ENCODE results near the gene MOB3A. TPM values are rescaled to one million over a fixed set of nuclear protein-coding genes. Genes with fewer than 3 reads are reported as not detected.

The MOB3A gene
- total and polyA plus RNA-seq, 4 experiments from 2014 or later, result 29.6 to 135 (median 122) TPM

GRCh38 chr19:2116507-2116906 lies 20.4 kb upstream of the MOB3A start:
- Mint-ChIP-seq H3K9me3 (no peaks in the 10 kb centered on the region), H3K4me3 (peak overlapping the region in 1 of 8 donors; percentile 36), H3K36me3 (peaks cover 31 to 47% of the 10 kb centered on the region in 2 donors), H3K4me1 (peaks cover 0 to 8% (median 4%) of the 10 kb centered on the region in 4 donors), H3K27me3 (no peaks in the 10 kb centered on the region), H3K27ac (no peak overlapping the region)
- H3K27ac ChIP-seq (ENCODE audit: low read depth, low read length), result no peak overlapping the region
- intact Hi-C loops (cut with micrococcal nuclease), result no loop called here
- no peak overlapping the region for H3K4me3 ChIP-seq (ENCODE audit: low read length in 2 of 2)
- no peak for DNase-seq
- ChIA-PET CTCF (ENCODE audit: partially characterized antibody) (interaction anchor here (0.6 to 1.4 kb wide), 2 partner anchors 46 to 229 kb away, joined by 3 to 5 read pairs; no protein-coding TSS in a partner anchor), POLR2A (ENCODE audit: partially characterized antibody) (no interaction called here)
- no peaks in the 10 kb centered on the region for H3K4me1 ChIP-seq (ENCODE audit: insufficient read depth, low read length)
- peaks cover 83% of the 10 kb centered on the region for H3K36me3 ChIP-seq (ENCODE audit: insufficient read depth, low read length)
- H3K9me3 ChIP-seq (ENCODE audit: control insufficient read depth in 1 of 2, low read length in 2 of 2), result no peaks in the 10 kb centered on the region
- H3K27me3 ChIP-seq (ENCODE audit: insufficient read depth, low read length), result no peaks in the 10 kb centered on the region

GRCh38 chr19:2115911-2116426 lies 19.8 kb upstream of the MOB3A start:
- Mint-ChIP-seq H3K27me3 (no peaks in the 10 kb centered on the region), H3K36me3 (peaks cover 27 to 42% of the 10 kb centered on the region in 2 donors), H3K27ac (no peak overlapping the region), H3K4me1 (peaks cover 0 to 8% (median 4%) of the 10 kb centered on the region in 4 donors), H3K9me3 (no peaks in the 10 kb centered on the region), H3K4me3 (no peak overlapping the region)
- ChIA-PET POLR2A (ENCODE audit: partially characterized antibody) (no interaction called here), CTCF (ENCODE audit: partially characterized antibody) (interaction anchor here (0.6 to 1.4 kb wide), 2 partner anchors 46 to 228 kb away, joined by 3 to 5 read pairs; no protein-coding TSS in a partner anchor)
- Histone ChIP-seq H3K4me1 (ENCODE audit: insufficient read depth, low read length) (no peaks in the 10 kb centered on the region), H3K27ac (ENCODE audit: low read depth, low read length) (no peak overlapping the region), H3K9me3 (ENCODE audit: control insufficient read depth in 1 of 2, low read length in 2 of 2) (no peaks in the 10 kb centered on the region), H3K27me3 (ENCODE audit: insufficient read depth, low read length) (no peaks in the 10 kb centered on the region), H3K36me3 (ENCODE audit: insufficient read depth, low read length) (peaks cover 80% of the 10 kb centered on the region), H3K4me3 (ENCODE audit: low read length in 2 of 2) (no peak overlapping the region)
- intact Hi-C loops (cut with micrococcal nuclease), result no loop called here
- DNase-seq, result no peak

GRCh38 chr19:2115324-2115723 lies 19.2 kb upstream of the MOB3A start:
- H3K4me3 Mint-ChIP-seq, result no peak overlapping the region
- H3K27me3 ChIP-seq (ENCODE audit: insufficient read depth, low read length), result no peaks in the 10 kb centered on the region
- H3K27ac Mint-ChIP-seq, result no peak overlapping the region
- H3K9me3 ChIP-seq (ENCODE audit: control insufficient read depth in 1 of 2, low read length in 2 of 2), result no peaks in the 10 kb centered on the region
- no peak for DNase-seq
- ChIA-PET POLR2A (ENCODE audit: partially characterized antibody) (no interaction called here), CTCF (ENCODE audit: partially characterized antibody) (interaction anchor here (1.4 kb wide), 1 partner anchor 45 kb away, joined by 5 read pairs; no protein-coding TSS in a partner anchor)
- no peaks in the 10 kb centered on the region for H3K27me3 Mint-ChIP-seq
- no peaks in the 10 kb centered on the region for H3K4me1 ChIP-seq (ENCODE audit: insufficient read depth, low read length)
- H3K36me3 Mint-ChIP-seq, result peaks cover 27 to 40% of the 10 kb centered on the region in 2 donors
- peaks cover 80% of the 10 kb centered on the region for H3K36me3 ChIP-seq (ENCODE audit: insufficient read depth, low read length)
- intact Hi-C loops (cut with micrococcal nuclease), result no loop called here
- no peaks in the 10 kb centered on the region for H3K9me3 Mint-ChIP-seq
- no peak overlapping the region for H3K4me3 ChIP-seq (ENCODE audit: low read length in 2 of 2)
- H3K4me1 Mint-ChIP-seq, result peaks cover 0 to 8% (median 4%) of the 10 kb centered on the region in 4 donors
- H3K27ac ChIP-seq (ENCODE audit: low read depth, low read length), result no peak overlapping the region

DNA sequence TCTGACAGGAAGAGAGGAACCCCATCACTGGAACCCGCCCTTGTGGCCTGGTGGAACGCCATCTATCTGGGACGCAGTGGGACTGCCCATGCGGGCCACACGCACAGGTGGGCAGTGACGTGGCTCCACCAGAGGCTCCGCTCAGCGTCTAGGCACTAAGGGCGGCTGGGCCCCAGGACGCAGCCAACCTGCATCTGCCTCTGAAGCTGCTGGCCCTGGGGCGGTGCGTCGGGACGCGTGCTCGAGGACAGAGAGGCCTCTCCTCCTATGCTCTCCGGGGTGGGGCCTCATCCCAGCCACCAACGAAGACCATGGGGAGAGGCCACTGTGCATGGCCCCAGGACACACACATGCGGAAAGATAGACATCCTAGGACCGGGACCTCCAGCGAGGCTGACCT lies 18.7 kb upstream of the MOB3A start:
- Mint-ChIP-seq H3K4me3 (no peak overlapping the region), H3K36me3 (peaks cover 27 to 37% of the 10 kb centered on the region in 2 donors), H3K9me3 (no peaks in the 10 kb centered on the region), H3K4me1 (peaks cover 0 to 8% (median 4%) of the 10 kb centered on the region in 4 donors), H3K27me3 (no peaks in the 10 kb centered on the region), H3K27ac (no peak overlapping the region)
- no peaks in the 10 kb centered on the region for H3K27me3 ChIP-seq (ENCODE audit: insufficient read depth, low read length)
- POLR2A ChIA-PET (ENCODE audit: partially characterized antibody), result no interaction called here
- CTCF ChIA-PET (ENCODE audit: partially characterized antibody), result no interaction called here
- H3K4me3 ChIP-seq (ENCODE audit: low read length in 2 of 2), result no peak overlapping the region
- intact Hi-C loops (cut with micrococcal nuclease), result no loop called here
- peaks cover 80% of the 10 kb centered on the region for H3K36me3 ChIP-seq (ENCODE audit: insufficient read depth, low read length)
- no peaks in the 10 kb centered on the region for H3K9me3 ChIP-seq (ENCODE audit: control insufficient read depth in 1 of 2, low read length in 2 of 2)
- no peak overlapping the region for H3K27ac ChIP-seq (ENCODE audit: low read depth, low read length)
- DNase-seq, result no peak
- no peaks in the 10 kb centered on the region for H3K4me1 ChIP-seq (ENCODE audit: insufficient read depth, low read length)

- ChIA-PET CTCF (ENCODE audit: partially characterized antibody) (no interaction called here), POLR2A (ENCODE audit: partially characterized antibody) (no interaction called here)
- Mint-ChIP-seq H3K4me3 (peak overlapping the region in 1 of 8 donors; percentile 53), H3K9me3 (no peaks in the 10 kb centered on the region), H3K27ac (peak overlapping the region in 2 of 7 donors; percentile 3 to 15), H3K36me3 (peaks cover 30 to 40% of the 10 kb centered on the region in 2 donors), H3K27me3 (no peaks in the 10 kb centered on the region), H3K4me1 (peaks cover 0 to 8% (median 4%) of the 10 kb centered on the region in 4 donors)
- Histone ChIP-seq H3K4me3 (ENCODE audit: low read length in 2 of 2) (no peak overlapping the region), H3K27ac (ENCODE audit: low read depth, low read length) (no peak overlapping the region), H3K36me3 (ENCODE audit: insufficient read depth, low read length) (peaks cover 82% of the 10 kb centered on the region), H3K9me3 (ENCODE audit: control insufficient read depth in 1 of 2, low read length in 2 of 2) (no peaks in the 10 kb centered on the region), H3K4me1 (ENCODE audit: insufficient read depth, low read length) (no peaks in the 10 kb centered on the region), H3K27me3 (ENCODE audit: insufficient read depth, low read length) (no peaks in the 10 kb centered on the region)
- DNase-seq, result no peak
- intact Hi-C loops (cut with micrococcal nuclease), result no loop called here
Measured at GRCh38 chr19:2114218-2114617, 18.1 kb upstream of the MOB3A start.

- peak overlapping the region in 2 of 7 donors; percentile 3 to 15 for H3K27ac Mint-ChIP-seq
Measured at GRCh38 chr19:2113439-2114211, 17.5 kb upstream of the MOB3A start.

DNA sequence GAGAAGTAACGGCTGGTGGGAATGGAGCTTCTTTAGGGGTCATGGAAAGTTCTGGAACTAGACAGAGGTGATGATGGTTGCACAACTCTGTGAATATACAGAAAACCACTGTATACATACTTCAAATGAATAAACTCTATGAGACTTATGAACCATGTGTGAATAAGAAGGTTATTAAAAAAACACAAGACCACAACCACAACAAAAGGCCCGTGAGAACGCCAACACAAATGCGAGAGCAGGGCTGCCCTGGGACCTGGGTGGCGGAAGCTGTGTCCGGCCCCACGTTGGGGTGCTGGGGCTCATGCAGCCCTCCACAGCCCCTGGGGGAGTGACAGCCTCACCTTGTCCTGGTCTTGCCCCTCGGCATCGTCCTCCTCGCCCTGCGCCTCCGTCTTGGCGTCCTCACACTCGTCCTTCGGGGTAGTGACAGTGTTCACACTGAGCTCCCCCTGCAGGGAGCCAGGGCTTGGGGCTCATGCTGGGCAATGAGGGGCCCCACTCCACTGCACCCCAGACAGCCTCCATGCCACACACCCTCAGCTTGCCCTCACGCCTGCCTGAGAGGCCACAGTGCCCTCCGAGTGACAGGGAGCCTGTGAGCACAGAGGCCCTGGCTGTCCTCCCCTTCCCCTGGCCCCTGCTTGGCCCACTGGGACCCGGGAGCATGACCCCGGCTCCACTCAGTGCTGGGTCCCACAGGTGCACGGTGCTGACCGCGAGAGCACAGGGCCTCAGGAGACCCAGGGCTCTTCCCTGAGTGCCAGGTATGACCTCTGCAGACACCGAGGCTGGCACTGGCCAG lies 16.6 kb upstream of the MOB3A start:
- Histone ChIP-seq H3K9me3 (ENCODE audit: control insufficient read depth in 1 of 2, low read length in 2 of 2) (no peaks in the 10 kb centered on the region), H3K4me1 (ENCODE audit: insufficient read depth, low read length) (no peaks in the 10 kb centered on the region), H3K27ac (ENCODE audit: low read depth, low read length) (peak overlapping the region; percentile 3), H3K36me3 (ENCODE audit: insufficient read depth, low read length) (peaks cover 85% of the 10 kb centered on the region), H3K27me3 (ENCODE audit: insufficient read depth, low read length) (no peaks in the 10 kb centered on the region), H3K4me3 (ENCODE audit: low read length in 2 of 2) (no peak overlapping the region)
- Mint-ChIP-seq H3K27me3 (no peaks in the 10 kb centered on the region), H3K9me3 (no peaks in the 10 kb centered on the region), H3K27ac (peak overlapping the region in 5 of 7 donors; percentile 13 to 31 (median 18)), H3K4me3 (no peak overlapping the region), H3K36me3 (peaks cover 34 to 40% of the 10 kb centered on the region in 2 donors), H3K4me1 (peaks cover 0 to 6% (median 5%) of the 10 kb centered on the region in 4 donors)
- POLR2A ChIA-PET (ENCODE audit: partially characterized antibody), result interaction anchor here (1.1 kb wide), 1 partner anchor 16 kb away, joined by 3 read pairs; no protein-coding TSS in a partner anchor
- intact Hi-C loops (cut with micrococcal nuclease), result no loop called here
- CTCF ChIA-PET (ENCODE audit: partially characterized antibody), result no interaction called here
- DNase-seq, result no peak

More at GRCh38 chr19:2113439-2114211, 17.5 kb upstream of the MOB3A start:
- H3K36me3 ChIP-seq (ENCODE audit: insufficient read depth, low read length), result peaks cover 83% of the 10 kb centered on the region
- no peak for DNase-seq
- peak overlapping the region in 1 of 8 donors; percentile 53 for H3K4me3 Mint-ChIP-seq
- H3K4me1 Mint-ChIP-seq, result peaks cover 0 to 6% (median 4%) of the 10 kb centered on the region in 4 donors
- no peaks in the 10 kb centered on the region for H3K27me3 ChIP-seq (ENCODE audit: insufficient read depth, low read length)
- peaks cover 29 to 38% of the 10 kb centered on the region in 2 donors for H3K36me3 Mint-ChIP-seq
- H3K9me3 Mint-ChIP-seq, result no peaks in the 10 kb centered on the region
- H3K4me1 ChIP-seq (ENCODE audit: insufficient read depth, low read length), result no peaks in the 10 kb centered on the region
- H3K4me3 ChIP-seq (ENCODE audit: low read length in 2 of 2), result no peak overlapping the region
- H3K9me3 ChIP-seq (ENCODE audit: control insufficient read depth in 1 of 2, low read length in 2 of 2), result no peaks in the 10 kb centered on the region
- no peak overlapping the region for H3K27ac ChIP-seq (ENCODE audit: low read depth, low read length)
- ChIA-PET CTCF (ENCODE audit: partially characterized antibody) (no interaction called here), POLR2A (ENCODE audit: partially characterized antibody) (no interaction called here)
- intact Hi-C loops (cut with micrococcal nuclease), result no loop called here
- no peaks in the 10 kb centered on the region for H3K27me3 Mint-ChIP-seq
